Mucosa of rectum (tissue), 2 donors: ENCODE data around the gene DDB1.
"Not testable (repeated sequence)": the region's sequence is repeated elsewhere in the genome, so short reads cannot be mapped to it uniquely, and the experiment has no call there.

Source experiments
- H3K27ac ChIP-seq, 2 donors: one replicate each; pipeline ENCODE4 v1.7.0; 2013; ENCODE audit warnings: inconsistent platforms in 2 of 2, low read depth in 2 of 2, low read length in 2 of 2
- H3K27me3 ChIP-seq, 2 donors: one replicate each; pipeline ENCODE4 v1.7.0; 2013; ENCODE audit warnings: low read length in 2 of 2; ENCODE audit not compliant: control insufficient read depth in 2 of 2, insufficient read depth in 2 of 2
- H3K36me3 ChIP-seq, 2 donors: one replicate each; pipeline ENCODE4 v1.7.0; 2013; ENCODE audit warnings: low read length in 2 of 2; ENCODE audit not compliant: control insufficient read depth in 2 of 2, insufficient read depth in 2 of 2
- H3K4me1 ChIP-seq, 2 donors: one replicate each; pipeline ENCODE4 v1.7.0; 2013; ENCODE audit warnings: low read length in 2 of 2, mild to moderate bottlenecking in 1 of 2; ENCODE audit not compliant: control insufficient read depth in 2 of 2, insufficient read depth in 2 of 2
- H3K4me3 ChIP-seq, 2 donors: one replicate each; pipeline ENCODE4 v1.7.0; 2013; ENCODE audit warnings: low read length in 2 of 2
- H3K9ac ChIP-seq, 2 donors: one replicate each; pipeline ENCODE4 v1.7.0; 2013; ENCODE audit warnings: low read length in 2 of 2, low read depth in 1 of 2, mild to moderate bottlenecking in 1 of 2
- H3K9me3 ChIP-seq, 2 donors: one replicate each; pipeline ENCODE4 v1.7.0; 2013; ENCODE audit warnings: low read length in 2 of 2; ENCODE audit not compliant: control insufficient read depth in 2 of 2
- donor health status: healthy.
- donor health status: Normal muscosa, but diverticular disease.

DDB1 gene

DNA sequence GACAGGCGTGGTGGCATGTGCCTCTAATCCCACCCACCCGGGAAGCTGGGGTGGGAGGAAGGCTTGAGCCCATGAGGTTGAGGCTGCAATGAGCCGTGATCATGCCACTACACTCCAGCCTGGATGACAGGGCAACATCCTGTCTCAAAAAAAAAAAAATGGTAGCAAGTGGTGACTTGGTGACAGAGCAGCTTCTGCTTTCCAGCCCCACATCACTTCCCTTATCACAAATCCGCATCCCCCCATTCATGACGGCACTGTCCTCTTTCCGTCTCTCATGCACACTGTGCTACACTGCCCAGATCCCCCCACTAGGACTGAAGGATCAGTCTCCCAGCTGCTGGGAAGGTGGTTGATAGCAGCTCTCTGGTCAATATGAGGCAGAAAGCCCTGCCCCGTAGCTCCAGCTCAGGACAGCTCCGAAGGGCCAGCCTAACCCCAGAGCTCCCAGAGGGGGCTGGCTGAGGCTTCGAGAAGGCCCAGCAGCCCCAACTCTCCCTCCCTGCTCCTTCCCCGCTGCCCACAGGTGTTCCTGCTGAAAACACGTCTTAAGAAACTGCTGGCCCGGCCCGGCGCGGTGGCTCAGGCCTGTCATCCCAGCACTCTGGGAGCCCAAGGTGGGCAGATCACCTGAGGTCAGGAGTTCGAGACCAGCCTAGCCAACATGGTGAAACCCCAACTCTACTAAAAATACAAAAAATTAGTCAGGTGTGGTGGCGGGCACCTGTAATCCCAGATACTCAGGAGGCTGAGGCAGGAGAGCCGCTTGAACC, 76.0 kb downstream of the DDB1 start:
- H3K4me1 ChIP-seq, result no peaks in the 10 kb centered on the region
- no peaks in the 10 kb centered on the region for H3K36me3 ChIP-seq
- no peaks in the 10 kb centered on the region for H3K9me3 ChIP-seq
- H3K9ac ChIP-seq, result no peak overlapping the region
- H3K27ac ChIP-seq, result no peak overlapping the region
- no peak overlapping the region for H3K4me3 ChIP-seq
- no peaks in the 10 kb centered on the region for H3K27me3 ChIP-seq

DNA sequence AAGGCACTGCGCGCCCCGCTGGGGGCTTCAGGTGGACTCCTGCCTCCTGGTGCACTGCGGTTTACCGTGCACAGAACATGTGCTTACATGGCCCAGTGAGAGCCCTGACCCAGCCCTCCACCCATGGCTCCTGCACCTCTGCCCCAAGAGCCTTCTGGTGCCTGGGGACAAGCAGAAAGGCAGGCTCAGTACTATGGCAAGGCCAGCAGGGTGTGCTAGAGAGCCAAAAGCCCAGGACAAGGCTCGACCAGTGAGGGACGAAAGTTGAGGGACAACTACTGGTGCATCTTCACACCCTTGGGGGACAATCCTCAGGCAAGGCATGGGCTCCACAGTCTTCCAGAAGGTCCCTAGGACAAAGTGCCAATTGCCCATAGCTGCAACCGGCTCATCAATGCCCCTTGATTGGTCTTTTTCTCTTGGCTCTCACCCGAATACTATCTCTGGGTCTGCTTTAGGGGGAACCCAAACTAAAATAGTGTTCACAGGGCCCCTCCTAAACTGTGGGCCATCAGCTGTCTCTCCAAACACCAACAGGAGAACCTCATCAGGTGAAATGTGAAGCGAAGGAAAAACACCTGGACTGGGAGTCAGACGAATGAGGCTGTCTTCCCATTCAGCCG, 78.4 kb downstream of the DDB1 start:
- no peaks in the 10 kb centered on the region for H3K4me1 ChIP-seq
- H3K4me3 ChIP-seq, result no peak overlapping the region
- H3K9me3 ChIP-seq, result no peaks in the 10 kb centered on the region
- H3K27ac ChIP-seq, result no peak overlapping the region
- no peaks in the 10 kb centered on the region for H3K27me3 ChIP-seq
- no peak overlapping the region for H3K9ac ChIP-seq
- no peaks in the 10 kb centered on the region for H3K36me3 ChIP-seq

DNA sequence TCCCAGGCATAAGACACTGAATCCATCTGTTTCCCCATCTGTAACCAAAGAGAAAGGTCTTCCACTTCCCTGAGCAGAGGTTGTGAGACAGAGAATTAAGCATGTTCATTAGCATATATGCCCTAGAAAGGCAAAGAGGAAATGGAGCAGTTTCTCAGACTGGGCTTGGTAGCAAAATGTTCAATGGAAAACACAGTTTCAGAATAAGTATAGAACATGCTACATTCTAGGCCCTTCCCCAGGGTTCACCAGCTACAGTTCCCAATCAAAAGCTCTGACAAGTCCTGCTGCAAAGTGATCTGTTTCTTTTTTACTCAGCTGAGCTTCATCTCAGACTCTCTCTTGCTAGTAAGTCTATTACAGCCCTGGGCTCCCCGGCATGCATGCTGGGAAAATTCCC, 80.6 kb downstream of the DDB1 start:
- not testable (repeated sequence) for H3K9me3 ChIP-seq, H3K27me3 ChIP-seq, H3K4me1 ChIP-seq, H3K9ac ChIP-seq, H3K4me3 ChIP-seq, H3K27ac ChIP-seq, H3K36me3 ChIP-seq

DNA sequence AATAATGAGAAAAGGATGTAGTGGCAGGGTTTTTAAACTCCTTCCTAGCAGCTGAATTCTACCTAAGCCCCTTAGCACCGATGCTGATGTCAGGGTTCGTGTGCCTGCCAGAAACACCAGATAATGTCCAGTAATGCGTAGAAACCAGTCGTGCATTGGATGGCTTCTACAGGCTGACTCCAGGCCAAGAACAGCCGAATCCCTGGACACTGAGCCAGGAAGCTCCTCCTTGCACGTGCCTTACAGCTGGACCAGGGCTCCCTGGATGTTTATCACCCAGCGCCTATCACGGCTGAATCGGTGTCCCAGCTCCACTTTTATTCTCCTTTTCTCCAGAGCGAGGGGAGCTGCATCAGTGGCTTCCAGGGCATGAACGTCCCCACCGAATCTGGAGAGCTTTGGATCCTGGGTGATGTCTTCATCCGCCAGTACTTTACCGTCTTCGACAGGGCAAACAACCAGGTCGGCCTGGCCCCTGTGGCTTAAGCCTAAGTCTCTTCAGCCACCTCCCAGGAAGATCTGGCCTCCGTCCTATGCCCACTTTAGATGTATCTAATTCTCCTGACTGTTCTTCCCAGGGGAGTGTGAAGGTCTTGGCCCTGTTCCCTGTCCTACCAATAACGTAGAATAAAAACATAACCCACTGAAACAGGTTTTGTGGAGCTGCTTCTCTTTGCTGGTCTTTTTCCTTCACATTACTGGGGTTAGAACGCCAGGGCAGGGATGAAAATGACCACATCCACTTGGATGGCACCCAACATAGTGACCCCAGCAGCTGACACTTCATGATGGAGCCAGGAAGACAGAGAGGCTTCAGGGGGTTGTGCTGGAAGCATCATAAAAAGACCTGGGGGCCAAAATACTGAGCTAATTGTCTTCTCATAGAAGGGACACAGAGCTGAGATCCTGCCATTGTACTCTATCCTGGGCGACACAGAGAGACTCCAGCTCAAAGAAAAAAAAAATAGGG, 81.8 kb downstream of the DDB1 start:
- H3K27ac ChIP-seq, H3K9me3 ChIP-seq, H3K4me3 ChIP-seq, H3K9ac ChIP-seq, H3K27me3 ChIP-seq, H3K4me1 ChIP-seq, H3K36me3 ChIP-seq: not testable (repeated sequence)
